DOHH2 (cell line): ENCODE measurements around the gene COL3A1.

Experiments
- H3F3A ChIP-seq: fragments of 200-600 bp; sonication (generic), shearing (Covaris generic); 2 replicates; pipeline ENCODE4 v1.6.0; 2016; ENCODE audit warnings: antibody characterized with exemption, mild to moderate bottlenecking; ENCODE audit not compliant: control insufficient read depth, insufficient read depth
- H3K27ac ChIP-seq: fragments of 200-600 bp; sonication (generic); 2 replicates; pipeline ENCODE4 v1.5.1; 2014; ENCODE audit warnings: low read depth, mild to moderate bottlenecking, low read length, moderate library complexity
- H3K27me3 ChIP-seq: fragments of 200-600 bp; sonication (generic); 2 replicates; pipeline ENCODE4 v1.6.1; 2014; ENCODE audit warnings: mild to moderate bottlenecking, low read length, mixed read lengths; ENCODE audit not compliant: control insufficient read depth
- H3K36me3 ChIP-seq: fragments of 200-600 bp; sonication (generic); 2 replicates; pipeline ENCODE4 v1.6.1; 2014; ENCODE audit warnings: mild to moderate bottlenecking, low read length, moderate library complexity, mixed read lengths; ENCODE audit not compliant: control insufficient read depth
- H3K4me1 ChIP-seq: fragments of 200-600 bp; sonication (generic); 2 replicates; pipeline ENCODE4 v1.6.1; 2014; ENCODE audit warnings: mild to moderate bottlenecking, low read length, mixed read lengths; ENCODE audit not compliant: control insufficient read depth
- H3K4me2 ChIP-seq: fragments of 200-600 bp; sonication (generic); 2 replicates; pipeline ENCODE4 v1.6.0; 2014; ENCODE audit warnings: mild to moderate bottlenecking, low read length, moderate library complexity
- H3K4me3 ChIP-seq: fragments of 200-600 bp; sonication (generic); 2 replicates; pipeline ENCODE4 v1.5.1; 2014; ENCODE audit warnings: mild to moderate bottlenecking, low read length, mixed read lengths
- H3K79me2 ChIP-seq: fragments of 200-600 bp; sonication (generic); 2 replicates; pipeline ENCODE4 v1.6.1; 2014; ENCODE audit warnings: mild to moderate bottlenecking, low read length, mixed read lengths; ENCODE audit not compliant: control insufficient read depth
- H3K9me2 ChIP-seq: fragments of 200-600 bp; sonication (generic); replicated peaks from 2 replicates; pipeline ENCODE4 v1.6.1; 2014; ENCODE audit warnings: mild to moderate bottlenecking, low read length, mixed read lengths; ENCODE audit not compliant: control insufficient read depth
- H3K9me3 ChIP-seq: fragments of 200-600 bp; sonication (generic); 2 replicates; pipeline ENCODE4 v1.6.1; 2014; ENCODE audit warnings: antibody characterized with exemption, low read length, mixed read lengths; ENCODE audit not compliant: control insufficient read depth, insufficient read depth
- H4K20me1 ChIP-seq: fragments of 200-600 bp; sonication (generic); 2 replicates; pipeline ENCODE4 v1.6.0; 2014; ENCODE audit warnings: low read depth, mild to moderate bottlenecking, antibody characterized with exemption, low read length, moderate library complexity; ENCODE audit not compliant: control insufficient read depth, insufficient read depth
- CTCF ChIP-seq: fragments of 200-600 bp; sonication (generic); IDR thresholded peaks from one replicate; pipeline ENCODE4 v1.5.1; 2014; ENCODE audit warnings: antibody characterized with exemption, mild to moderate bottlenecking, low read depth, low read length; ENCODE audit not compliant: poor library complexity, severe bottlenecking
- EZH2phosphoT487 ChIP-seq: fragments of 200-600 bp; sonication (generic); IDR thresholded peaks from 2 replicates; pipeline ENCODE4 v1.6.1; 2017; ENCODE audit warnings: borderline replicate concordance, mild to moderate bottlenecking, antibody characterized with exemption, low read length, moderate library complexity, mixed read lengths

Gene COL3A1

GRCh38 chr2:188949046-188949818 lies 24.9 kb upstream of the COL3A1 start:
- Histone ChIP-seq H3F3A (no peaks in the 10 kb centered on the region), H4K20me1 (no peaks in the 10 kb centered on the region), H3K4me1 (no peaks in the 10 kb centered on the region), H3K4me2 (no peak overlapping the region), H3K27ac (no peak overlapping the region), H3K79me2 (no peaks in the 10 kb centered on the region), H3K9me2 (no peaks in the 10 kb centered on the region), H3K4me3 (no peak overlapping the region), H3K9me3 (no peaks in the 10 kb centered on the region), H3K36me3 (no peaks in the 10 kb centered on the region), H3K27me3 (no peaks in the 10 kb centered on the region)
- no peak for TF ChIP-seq EZH2phosphoT487
- no peak for TF ChIP-seq CTCF

- Histone ChIP-seq H3K4me2 (no peak overlapping the region), H3K9me2 (no peaks in the 10 kb centered on the region), H3K79me2 (no peaks in the 10 kb centered on the region), H3K4me1 (no peaks in the 10 kb centered on the region), H3K9me3 (no peaks in the 10 kb centered on the region), H3K36me3 (no peaks in the 10 kb centered on the region), H3K27ac (no peak overlapping the region), H3K27me3 (no peaks in the 10 kb centered on the region), H3K4me3 (no peak overlapping the region), H4K20me1 (no peaks in the 10 kb centered on the region), H3F3A (no peaks in the 10 kb centered on the region)
- TF ChIP-seq EZH2phosphoT487 (no peak), CTCF (no peak)
Measured at GRCh38 chr2:188952901-188953300, 21.3 kb upstream of the COL3A1 start.

GRCh38 chr2:188956290-188956689 lies 17.9 kb upstream of the COL3A1 start:
- no peak overlapping the region for H3K4me2 ChIP-seq
- H3K4me1 ChIP-seq = no peaks in the 10 kb centered on the region
- no peaks in the 10 kb centered on the region for H3K9me3 ChIP-seq
- H3K79me2 ChIP-seq = no peaks in the 10 kb centered on the region
- H3K27me3 ChIP-seq = no peaks in the 10 kb centered on the region
- H3K4me3 ChIP-seq = no peak overlapping the region
- H3K27ac ChIP-seq = no peak overlapping the region
- no peaks in the 10 kb centered on the region for H3K9me2 ChIP-seq
- no peaks in the 10 kb centered on the region for H4K20me1 ChIP-seq
- no peak for TF ChIP-seq EZH2phosphoT487
- TF ChIP-seq CTCF = no peak
- H3K36me3 ChIP-seq = no peaks in the 10 kb centered on the region
- no peaks in the 10 kb centered on the region for H3F3A ChIP-seq
